HepG2 (cell line): ENCODE results near the gene TTC23. TPM values are rescaled to one million over a fixed set of nuclear protein-coding genes. Genes with fewer than 3 reads are reported as not detected.

ENCODE experiments used
- JUN ChIP-seq: sonication (generic); formaldehyde crosslinking; IDR thresholded peaks from 2 replicates; pipeline ENCODE4 v1.4.0; 2020; ENCODE audit warnings: mild to moderate bottlenecking, missing genetic modification reagents
- SPEN ChIP-seq: sonication (generic); formaldehyde crosslinking; IDR thresholded peaks from 2 replicates; pipeline ENCODE4 v1.5.1; 2020; ENCODE audit warnings: low read depth, mild to moderate bottlenecking, missing genetic modification reagents
- ZNF44 ChIP-seq: sonication (generic); formaldehyde crosslinking; IDR thresholded peaks from 2 replicates; pipeline ENCODE4 v1.5.1; 2020; ENCODE audit warnings: mild to moderate bottlenecking, missing genetic modification reagents
- polyA plus RNA-seq, 8 experiments: library from polyadenylated mRNA; depleted of rRNA in 3 of 8; stranded (reverse) in 7 of 8; unstranded in 1 of 8; fragments of >200 nt; fragmentation: Illumina TruSeq in 4 of 8; extraction: Trizol in 4 of 8; gene quantifications; 2 replicates each; pipeline versions ENCODE4 v1.2.1 to v1.2.3, GENCODE V29; 2011 to 2016; ENCODE audit warnings: low read depth in 4 of 8, missing spikeins in 1 of 8, mixed read lengths in 1 of 8; ENCODE audit not compliant: insufficient read depth in 1 of 8
- total RNA-seq, 5 experiments: library from RNA; depleted of rRNA; stranded (reverse); fragments of >200 nt; fragmentation: Illumina TruSeq; extraction: Trizol; gene quantifications; 2 replicates each; pipeline ENCODE4 v1.2.3, GENCODE V29; 2016; ENCODE audit warnings: low read depth in 1 of 5
- TF ChIP-seq, protein P1 (sequence below): sonication (generic); formaldehyde crosslinking; IDR thresholded peaks from 2 replicates; pipeline ENCODE4 v1.4.0; 2020; ENCODE audit warnings: mild to moderate bottlenecking, missing genetic modification reagents
- TF ChIP-seq, protein P2 (sequence below): sonication (generic); formaldehyde crosslinking; IDR thresholded peaks from 2 replicates; pipeline ENCODE4 v1.4.0; 2020; ENCODE audit warnings: missing genetic modification reagents
- TF ChIP-seq, protein P3 (sequence below): sonication (generic); formaldehyde crosslinking; IDR thresholded peaks from 2 replicates; pipeline ENCODE4 v1.4.0; 2020; ENCODE audit warnings: missing genetic modification reagents, borderline replicate concordance
- TF ChIP-seq, protein P4 (sequence below): sonication (generic); formaldehyde crosslinking; conservative IDR thresholded peaks from 2 replicates; pipeline ENCODE4 v1.8.0; 2022; ENCODE audit warnings: low read depth, missing genetic modification reagents

TTC23 gene
- total and polyA plus RNA-seq, 2 of the 13 experiments (the other 11 are each of a cell fraction or from before 2014, with no cell fraction given) = 1.6 to 11.7 TPM

DNA sequence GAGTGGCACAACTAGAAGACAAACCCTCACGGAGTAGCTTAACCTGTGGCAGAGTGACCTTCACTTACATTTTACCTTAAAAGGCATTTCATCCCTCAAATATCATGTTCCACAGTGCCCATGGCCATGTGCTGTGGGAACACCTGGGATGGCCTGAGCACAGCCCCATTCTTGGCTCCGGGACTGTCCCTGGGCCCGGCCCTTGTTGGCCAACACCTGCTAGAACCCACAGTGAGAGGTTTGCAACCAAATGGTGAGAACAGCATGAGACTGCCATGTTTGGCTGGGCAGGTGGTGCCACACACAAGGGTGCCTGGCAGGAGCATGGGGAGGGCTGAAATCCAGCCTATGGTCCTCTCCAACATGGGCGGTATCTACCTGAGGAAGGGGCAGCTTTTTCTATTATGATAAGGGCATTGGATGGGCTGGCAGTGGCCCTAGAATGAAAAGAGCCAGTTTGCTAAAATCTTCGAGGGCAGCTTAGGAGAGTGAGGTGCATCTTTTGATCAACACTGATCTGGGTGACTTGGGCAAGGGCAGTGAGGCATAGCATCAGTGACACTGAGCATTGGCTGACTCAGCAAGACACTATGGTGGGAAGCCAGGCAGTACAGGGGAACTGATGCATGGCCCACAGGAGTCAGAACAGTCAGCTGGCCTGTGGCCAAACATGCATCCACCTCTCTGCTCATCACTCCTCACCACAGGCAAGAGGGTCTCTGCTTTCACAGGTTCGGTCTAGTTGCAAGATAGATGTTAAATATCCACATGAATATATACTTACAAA lies 90.6 kb downstream of the TTC23 start (continued):
- TF ChIP-seq, protein P1, sequence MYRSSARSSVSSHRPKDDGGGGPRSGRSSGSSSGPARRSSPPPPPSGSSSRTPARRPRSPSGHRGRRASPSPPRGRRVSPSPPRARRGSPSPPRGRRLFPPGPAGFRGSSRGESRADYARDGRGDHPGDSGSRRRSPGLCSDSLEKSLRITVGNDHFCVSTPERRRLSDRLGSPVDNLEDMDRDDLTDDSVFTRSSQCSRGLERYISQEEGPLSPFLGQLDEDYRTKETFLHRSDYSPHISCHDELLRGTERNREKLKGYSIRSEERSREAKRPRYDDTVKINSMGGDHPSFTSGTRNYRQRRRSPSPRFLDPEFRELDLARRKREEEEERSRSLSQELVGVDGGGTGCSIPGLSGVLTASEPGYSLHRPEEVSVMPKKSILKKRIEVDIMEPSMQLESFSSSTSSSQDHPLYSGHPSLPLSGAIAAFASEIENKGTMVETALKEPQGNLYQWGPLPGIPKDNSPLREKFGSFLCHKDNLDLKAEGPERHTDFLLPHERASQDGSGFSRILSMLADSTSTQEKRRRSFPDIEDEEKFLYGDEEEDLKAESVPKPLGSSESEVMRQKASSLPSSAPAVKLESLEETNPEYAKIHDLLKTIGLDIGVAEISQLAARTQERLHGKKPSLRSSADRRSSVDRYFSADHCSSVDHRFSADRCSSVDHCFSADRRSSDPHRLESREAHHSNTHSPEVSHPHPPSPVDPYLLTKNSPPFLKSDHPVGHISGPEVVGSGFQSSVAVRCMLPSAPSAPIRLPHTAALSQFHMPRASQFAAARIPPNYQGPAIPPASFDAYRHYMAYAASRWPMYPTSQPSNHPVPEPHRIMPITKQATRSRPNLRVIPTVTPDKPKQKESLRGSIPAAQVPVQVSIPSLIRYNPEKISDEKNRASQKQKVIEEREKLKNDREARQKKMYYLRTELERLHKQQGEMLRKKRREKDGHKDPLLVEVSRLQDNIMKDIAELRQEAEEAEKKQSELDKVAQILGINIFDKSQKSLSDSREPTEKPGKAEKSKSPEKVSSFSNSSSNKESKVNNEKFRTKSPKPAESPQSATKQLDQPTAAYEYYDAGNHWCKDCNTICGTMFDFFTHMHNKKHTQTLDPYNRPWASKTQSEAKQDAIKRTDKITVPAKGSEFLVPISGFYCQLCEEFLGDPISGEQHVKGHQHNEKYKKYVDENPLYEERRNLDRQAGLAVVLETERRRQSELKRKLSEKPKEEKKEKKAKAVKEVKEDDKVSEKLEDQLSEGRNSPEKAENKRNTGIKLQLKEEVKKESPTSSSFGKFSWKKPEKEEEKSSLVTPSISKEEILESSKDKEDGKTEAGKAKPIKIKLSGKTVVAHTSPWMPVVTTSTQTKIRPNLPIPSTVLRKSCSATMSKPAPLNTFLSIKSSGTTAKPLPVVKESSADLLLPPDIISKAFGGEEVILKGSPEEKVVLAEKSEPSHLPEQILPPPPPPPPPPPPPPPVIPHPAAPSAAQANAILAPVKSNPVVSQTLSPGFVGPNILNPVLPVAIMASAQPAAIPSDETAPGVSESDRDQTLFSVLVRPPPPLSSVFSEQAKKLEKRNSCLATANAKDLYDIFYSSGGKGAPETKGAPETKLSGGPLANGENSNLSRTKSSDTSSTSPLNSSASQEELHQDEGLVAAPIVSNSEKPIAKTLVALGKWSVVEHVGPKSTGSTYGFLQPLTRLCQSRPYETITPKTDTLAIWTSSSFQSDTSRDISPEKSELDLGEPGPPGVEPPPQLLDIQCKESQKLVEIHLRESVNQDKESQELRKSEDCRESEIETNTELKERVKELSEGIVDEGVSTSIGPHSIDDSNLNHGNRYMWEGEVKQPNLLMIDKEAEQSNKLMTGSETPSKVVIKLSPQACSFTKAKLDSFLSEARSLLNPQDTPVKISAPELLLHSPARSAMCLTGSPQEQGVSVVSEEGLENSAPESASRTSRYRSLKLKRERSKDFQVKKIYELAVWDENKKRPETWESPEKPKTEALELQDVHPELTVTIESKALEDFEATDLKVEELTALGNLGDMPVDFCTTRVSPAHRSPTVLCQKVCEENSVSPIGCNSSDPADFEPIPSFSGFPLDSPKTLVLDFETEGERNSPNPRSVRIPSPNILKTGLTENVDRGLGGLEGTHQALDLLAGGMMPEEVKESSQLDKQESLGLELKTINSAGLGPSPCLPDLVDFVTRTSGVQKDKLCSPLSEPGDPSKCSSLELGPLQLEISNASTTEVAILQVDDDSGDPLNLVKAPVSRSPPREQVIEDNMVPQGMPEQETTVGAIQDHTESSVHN = no peak
- TF ChIP-seq, protein P2, sequence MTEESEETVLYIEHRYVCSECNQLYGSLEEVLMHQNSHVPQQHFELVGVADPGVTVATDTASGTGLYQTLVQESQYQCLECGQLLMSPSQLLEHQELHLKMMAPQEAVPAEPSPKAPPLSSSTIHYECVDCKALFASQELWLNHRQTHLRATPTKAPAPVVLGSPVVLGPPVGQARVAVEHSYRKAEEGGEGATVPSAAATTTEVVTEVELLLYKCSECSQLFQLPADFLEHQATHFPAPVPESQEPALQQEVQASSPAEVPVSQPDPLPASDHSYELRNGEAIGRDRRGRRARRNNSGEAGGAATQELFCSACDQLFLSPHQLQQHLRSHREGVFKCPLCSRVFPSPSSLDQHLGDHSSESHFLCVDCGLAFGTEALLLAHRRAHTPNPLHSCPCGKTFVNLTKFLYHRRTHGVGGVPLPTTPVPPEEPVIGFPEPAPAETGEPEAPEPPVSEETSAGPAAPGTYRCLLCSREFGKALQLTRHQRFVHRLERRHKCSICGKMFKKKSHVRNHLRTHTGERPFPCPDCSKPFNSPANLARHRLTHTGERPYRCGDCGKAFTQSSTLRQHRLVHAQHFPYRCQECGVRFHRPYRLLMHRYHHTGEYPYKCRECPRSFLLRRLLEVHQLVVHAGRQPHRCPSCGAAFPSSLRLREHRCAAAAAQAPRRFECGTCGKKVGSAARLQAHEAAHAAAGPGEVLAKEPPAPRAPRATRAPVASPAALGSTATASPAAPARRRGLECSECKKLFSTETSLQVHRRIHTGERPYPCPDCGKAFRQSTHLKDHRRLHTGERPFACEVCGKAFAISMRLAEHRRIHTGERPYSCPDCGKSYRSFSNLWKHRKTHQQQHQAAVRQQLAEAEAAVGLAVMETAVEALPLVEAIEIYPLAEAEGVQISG (CRISPR knock-in tag) = no peak
- TF ChIP-seq, protein P3, sequence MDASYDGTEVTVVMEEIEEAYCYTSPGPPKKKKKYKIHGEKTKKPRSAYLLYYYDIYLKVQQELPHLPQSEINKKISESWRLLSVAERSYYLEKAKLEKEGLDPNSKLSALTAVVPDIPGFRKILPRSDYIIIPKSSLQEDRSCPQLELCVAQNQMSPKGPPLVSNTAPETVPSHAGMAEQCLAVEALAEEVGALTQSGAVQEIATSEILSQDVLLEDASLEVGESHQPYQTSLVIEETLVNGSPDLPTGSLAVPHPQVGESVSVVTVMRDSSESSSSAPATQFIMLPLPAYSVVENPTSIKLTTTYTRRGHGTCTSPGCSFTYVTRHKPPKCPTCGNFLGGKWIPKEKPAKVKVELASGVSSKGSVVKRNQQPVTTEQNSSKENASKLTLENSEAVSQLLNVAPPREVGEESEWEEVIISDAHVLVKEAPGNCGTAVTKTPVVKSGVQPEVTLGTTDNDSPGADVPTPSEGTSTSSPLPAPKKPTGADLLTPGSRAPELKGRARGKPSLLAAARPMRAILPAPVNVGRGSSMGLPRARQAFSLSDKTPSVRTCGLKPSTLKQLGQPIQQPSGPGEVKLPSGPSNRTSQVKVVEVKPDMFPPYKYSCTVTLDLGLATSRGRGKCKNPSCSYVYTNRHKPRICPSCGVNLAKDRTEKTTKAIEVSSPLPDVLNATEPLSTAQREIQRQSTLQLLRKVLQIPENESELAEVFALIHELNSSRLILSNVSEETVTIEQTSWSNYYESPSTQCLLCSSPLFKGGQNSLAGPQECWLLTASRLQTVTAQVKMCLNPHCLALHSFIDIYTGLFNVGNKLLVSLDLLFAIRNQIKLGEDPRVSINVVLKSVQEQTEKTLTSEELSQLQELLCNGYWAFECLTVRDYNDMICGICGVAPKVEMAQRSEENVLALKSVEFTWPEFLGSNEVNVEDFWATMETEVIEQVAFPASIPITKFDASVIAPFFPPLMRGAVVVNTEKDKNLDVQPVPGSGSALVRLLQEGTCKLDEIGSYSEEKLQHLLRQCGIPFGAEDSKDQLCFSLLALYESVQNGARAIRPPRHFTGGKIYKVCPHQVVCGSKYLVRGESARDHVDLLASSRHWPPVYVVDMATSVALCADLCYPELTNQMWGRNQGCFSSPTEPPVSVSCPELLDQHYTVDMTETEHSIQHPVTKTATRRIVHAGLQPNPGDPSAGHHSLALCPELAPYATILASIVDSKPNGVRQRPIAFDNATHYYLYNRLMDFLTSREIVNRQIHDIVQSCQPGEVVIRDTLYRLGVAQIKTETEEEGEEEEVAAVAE (CRISPR knock-in tag) = no peak
- TF ChIP-seq JUN (CRISPR knock-in tag) (no peak), SPEN (CRISPR knock-in tag) (no peak), ZNF44 (CRISPR knock-in tag) (no peak)
- TF ChIP-seq, protein P4, sequence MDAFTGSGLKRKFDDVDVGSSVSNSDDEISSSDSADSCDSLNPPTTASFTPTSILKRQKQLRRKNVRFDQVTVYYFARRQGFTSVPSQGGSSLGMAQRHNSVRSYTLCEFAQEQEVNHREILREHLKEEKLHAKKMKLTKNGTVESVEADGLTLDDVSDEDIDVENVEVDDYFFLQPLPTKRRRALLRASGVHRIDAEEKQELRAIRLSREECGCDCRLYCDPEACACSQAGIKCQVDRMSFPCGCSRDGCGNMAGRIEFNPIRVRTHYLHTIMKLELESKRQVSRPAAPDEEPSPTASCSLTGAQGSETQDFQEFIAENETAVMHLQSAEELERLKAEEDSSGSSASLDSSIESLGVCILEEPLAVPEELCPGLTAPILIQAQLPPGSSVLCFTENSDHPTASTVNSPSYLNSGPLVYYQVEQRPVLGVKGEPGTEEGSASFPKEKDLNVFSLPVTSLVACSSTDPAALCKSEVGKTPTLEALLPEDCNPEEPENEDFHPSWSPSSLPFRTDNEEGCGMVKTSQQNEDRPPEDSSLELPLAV (CRISPR knock-in tag) = no peak
